Left ventricle myocardium inferior (tissue), 1 donor: Measurements from ENCODE around the gene SCIN. TPM values are rescaled to one million over a fixed set of nuclear protein-coding genes. Genes with fewer than 3 reads are reported as not detected.

ENCODE experiments used
- DNase-seq: peaks from one replicate; pipeline ENCODE4 v3.0.0-alpha.2; 2020
- H3K27ac ChIP-seq: fragments of 200-600 bp; replicated peaks from 2 replicates; pipeline ENCODE4 v1.8.0; 2021
- H3K27me3 ChIP-seq: fragments of 200-600 bp; 2 replicates; pipeline ENCODE4 v1.8.0; 2021; ENCODE audit warnings: low read depth
- H3K36me3 ChIP-seq: fragments of 200-600 bp; 2 replicates; pipeline ENCODE4 v1.8.0; 2021
- H3K4me1 ChIP-seq: fragments of 200-600 bp; 2 replicates; pipeline ENCODE4 v1.8.0; 2021
- H3K4me3 ChIP-seq: fragments of 200-600 bp; 2 replicates; pipeline ENCODE4 v1.8.0; 2021; ENCODE audit warnings: mild to moderate bottlenecking, moderate library complexity
- H3K9me3 ChIP-seq: fragments of 200-600 bp; replicated peaks from 2 replicates; pipeline ENCODE4 v1.8.0; 2021
- intact Hi-C: fragments of 100-400 bp; cut with micrococcal nuclease; formaldehyde crosslinking; loops from one replicate; pipeline ENCODE4 v1.11.0; 2022
- total RNA-seq: library from RNA; stranded (reverse); fragmentation: NEBNext Ultra II Directional; extraction: Animal tissue kit (Norgen Biotek cat#: 25700); gene quantifications from one replicate; pipeline ENCODE4 v1.2.1, GENCODE V29; 2021
- TF ChIP-seq, protein P1 (sequence below): fragments of 200-600 bp; IDR thresholded peaks from 2 replicates; pipeline ENCODE4 v1.8.0; 2021; ENCODE audit warnings: antibody characterized with exemption, mild to moderate bottlenecking, borderline replicate concordance
- donor health status: DM: no; HTN: yes; CAD: no; lungs with severe emphysema.

The SCIN gene
- total RNA-seq, 1 donor from 2014 or later = not detected

DNA sequence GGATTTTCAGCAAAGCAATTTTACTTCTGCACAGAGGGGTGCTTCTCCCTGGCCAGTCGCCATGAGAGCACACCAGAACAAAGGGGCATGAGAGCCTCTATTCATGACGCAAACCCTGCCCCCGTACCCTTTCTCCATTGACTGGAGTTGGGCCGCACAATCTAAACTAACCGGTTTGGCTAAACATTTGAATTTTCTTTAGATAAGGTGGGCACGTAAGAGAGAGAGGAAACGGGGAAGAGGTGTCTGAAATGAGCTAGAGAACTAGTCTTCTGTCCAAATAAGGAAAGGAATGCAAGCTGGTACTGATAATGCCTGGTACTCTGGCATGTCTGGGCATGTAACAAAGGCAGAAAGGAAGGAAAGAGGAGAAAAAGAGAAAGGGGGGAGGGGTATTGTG is 13.2 kb upstream of the SCIN start:
- intact Hi-C loops = no loop called here
- H3K27ac ChIP-seq = no peak overlapping the region
- TF ChIP-seq, protein P1, sequence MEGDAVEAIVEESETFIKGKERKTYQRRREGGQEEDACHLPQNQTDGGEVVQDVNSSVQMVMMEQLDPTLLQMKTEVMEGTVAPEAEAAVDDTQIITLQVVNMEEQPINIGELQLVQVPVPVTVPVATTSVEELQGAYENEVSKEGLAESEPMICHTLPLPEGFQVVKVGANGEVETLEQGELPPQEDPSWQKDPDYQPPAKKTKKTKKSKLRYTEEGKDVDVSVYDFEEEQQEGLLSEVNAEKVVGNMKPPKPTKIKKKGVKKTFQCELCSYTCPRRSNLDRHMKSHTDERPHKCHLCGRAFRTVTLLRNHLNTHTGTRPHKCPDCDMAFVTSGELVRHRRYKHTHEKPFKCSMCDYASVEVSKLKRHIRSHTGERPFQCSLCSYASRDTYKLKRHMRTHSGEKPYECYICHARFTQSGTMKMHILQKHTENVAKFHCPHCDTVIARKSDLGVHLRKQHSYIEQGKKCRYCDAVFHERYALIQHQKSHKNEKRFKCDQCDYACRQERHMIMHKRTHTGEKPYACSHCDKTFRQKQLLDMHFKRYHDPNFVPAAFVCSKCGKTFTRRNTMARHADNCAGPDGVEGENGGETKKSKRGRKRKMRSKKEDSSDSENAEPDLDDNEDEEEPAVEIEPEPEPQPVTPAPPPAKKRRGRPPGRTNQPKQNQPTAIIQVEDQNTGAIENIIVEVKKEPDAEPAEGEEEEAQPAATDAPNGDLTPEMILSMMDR = no peak
- H3K4me1 ChIP-seq = no peaks in the 10 kb centered on the region
- H3K9me3 ChIP-seq = no peaks in the 10 kb centered on the region
- DNase-seq = no peak
- no peaks in the 10 kb centered on the region for H3K36me3 ChIP-seq
- H3K4me3 ChIP-seq = no peak overlapping the region
- H3K27me3 ChIP-seq = no peaks in the 10 kb centered on the region

DNA sequence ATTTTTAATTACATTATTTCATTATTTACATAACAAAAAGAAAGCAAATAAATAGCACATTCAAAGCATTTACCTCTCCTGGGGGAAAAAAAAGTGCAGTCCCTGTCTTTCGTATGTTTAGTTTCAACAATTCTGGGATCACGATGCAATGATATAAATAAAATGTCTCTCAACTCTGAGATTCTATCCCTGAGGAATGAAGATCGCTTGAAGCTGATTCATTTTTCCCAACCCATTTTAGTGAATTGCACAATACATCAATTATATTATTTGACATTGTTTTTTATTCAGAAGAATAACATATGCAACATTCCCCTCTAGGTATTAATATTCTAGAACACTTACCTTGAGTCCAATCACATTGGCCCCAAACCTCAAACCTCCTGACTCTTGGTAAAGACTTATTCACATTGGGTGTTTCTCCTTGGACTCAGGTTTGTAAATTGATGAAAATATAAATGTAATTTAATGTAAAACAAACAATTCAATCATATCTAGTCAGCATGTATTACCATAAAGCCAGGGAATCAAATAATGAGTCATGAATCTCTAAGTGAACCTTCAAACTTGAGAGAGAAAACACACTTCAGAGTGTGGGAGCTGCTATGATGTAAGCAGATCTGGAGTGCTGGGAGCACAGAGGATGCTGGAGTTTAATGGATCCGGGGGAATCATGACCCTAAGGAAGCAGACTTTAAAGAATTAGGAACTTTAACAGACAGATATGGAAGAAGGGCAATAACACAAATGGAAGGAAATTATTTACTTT is 5.3 kb upstream of the SCIN start:
- Histone ChIP-seq H3K4me1 (peaks cover 4% of the 10 kb centered on the region), H3K9me3 (no peaks in the 10 kb centered on the region), H3K36me3 (no peaks in the 10 kb centered on the region), H3K4me3 (no peak overlapping the region), H3K27me3 (peaks cover 30% of the 10 kb centered on the region), H3K27ac (no peak overlapping the region)
- DNase-seq = no peak
- intact Hi-C loops = no loop called here
- TF ChIP-seq, protein P1 = no peak

DNA sequence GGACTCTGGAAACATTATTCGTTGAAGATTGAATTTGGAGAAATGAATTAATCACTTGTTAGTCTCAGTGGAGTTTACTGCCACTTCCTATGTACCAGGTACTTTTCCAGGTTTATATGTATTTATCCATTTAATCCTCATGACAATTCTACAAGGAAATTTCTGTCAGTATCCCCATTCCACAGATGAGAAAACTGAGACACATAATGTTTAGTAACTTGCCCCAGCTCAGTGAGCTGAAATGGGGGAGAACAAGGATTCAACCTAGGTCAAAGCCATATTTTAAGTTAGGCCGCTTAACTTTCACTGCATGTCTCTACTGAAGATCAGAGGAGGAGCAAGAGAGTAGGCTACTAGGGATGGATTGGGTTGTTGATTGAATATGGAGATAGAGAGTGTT is 4.6 kb upstream of the SCIN start:
- intact Hi-C loops = no loop called here
- Histone ChIP-seq H3K9me3 (no peaks in the 10 kb centered on the region), H3K4me3 (no peak overlapping the region), H3K4me1 (peaks cover 10% of the 10 kb centered on the region), H3K36me3 (no peaks in the 10 kb centered on the region), H3K27me3 (peaks cover 37% of the 10 kb centered on the region), H3K27ac (no peak overlapping the region)
- no peak for DNase-seq
- TF ChIP-seq, protein P1 = no peak

DNA sequence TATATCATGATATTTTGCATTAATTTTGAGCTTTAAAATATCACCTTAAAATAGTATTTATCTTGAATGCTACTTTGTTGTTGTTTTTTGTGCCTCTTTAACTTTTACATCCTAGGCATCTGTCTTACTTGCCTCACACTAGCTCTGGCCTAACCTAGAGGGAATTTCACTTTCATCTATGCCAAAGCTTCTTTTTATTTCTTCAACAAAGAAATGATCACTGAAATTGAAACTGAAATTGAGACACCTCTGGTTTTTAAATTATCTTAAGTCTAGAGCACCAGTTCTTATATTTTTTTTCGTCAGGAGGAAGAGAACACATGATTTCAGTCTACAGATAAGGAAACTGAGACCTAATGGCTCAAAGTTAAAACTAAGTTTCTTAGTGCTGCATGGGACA is 3.5 kb upstream of the SCIN start:
- DNase-seq = no peak
- Histone ChIP-seq H3K27me3 (peaks cover 49% of the 10 kb centered on the region), H3K27ac (no peak overlapping the region), H3K4me1 (peaks cover 12% of the 10 kb centered on the region), H3K36me3 (no peaks in the 10 kb centered on the region), H3K9me3 (no peaks in the 10 kb centered on the region), H3K4me3 (no peak overlapping the region)
- TF ChIP-seq, protein P1 = no peak
- intact Hi-C loops = no loop called here

DNA sequence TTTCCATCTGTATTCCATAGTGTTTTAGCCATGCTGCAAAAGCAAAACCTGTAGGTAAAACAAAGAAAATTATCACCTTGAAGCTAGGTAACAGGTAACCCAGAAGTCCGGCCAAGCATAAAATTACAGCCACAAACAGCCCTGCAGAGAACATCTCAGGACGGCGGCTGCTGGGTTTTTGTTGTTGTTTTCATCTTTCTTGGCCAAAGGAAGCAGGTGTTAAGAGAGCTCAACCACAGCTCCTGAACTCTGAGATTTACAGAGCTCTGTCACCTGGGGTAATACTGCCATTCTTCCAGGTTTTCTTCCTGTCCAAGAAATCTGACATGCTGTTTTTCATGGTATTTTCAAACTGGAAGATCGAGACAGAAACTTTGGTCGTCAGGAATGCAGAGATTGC is 847 bp upstream of the SCIN start:
- peaks cover 12% of the 10 kb centered on the region for H3K4me1 ChIP-seq
- H3K36me3 ChIP-seq = no peaks in the 10 kb centered on the region
- H3K27ac ChIP-seq = no peak overlapping the region
- intact Hi-C loops = no loop called here
- no peak overlapping the region for H3K4me3 ChIP-seq
- H3K27me3 ChIP-seq = peaks cover 53% of the 10 kb centered on the region
- no peaks in the 10 kb centered on the region for H3K9me3 ChIP-seq
- TF ChIP-seq, protein P1 = no peak
- DNase-seq = no peak
